GM23338 (cell line): Measurements from ENCODE around the gene ZBBX.

Source experiments
- CREB1 ChIP-seq: fragments of 250-450 bp; sonication (Bioruptor Pico); IDR thresholded peaks from 2 replicates; pipeline ENCODE4 v1.5.0; 2020; ENCODE audit warnings: low read depth, mild to moderate bottlenecking, moderate library complexity
- EZH2 ChIP-seq: fragments of 200-600 bp; sonication (generic); IDR thresholded peaks from one replicate; pipeline ENCODE4 v1.8.0; 2017; ENCODE audit warnings: antibody characterized with exemption, mild to moderate bottlenecking, low read depth; ENCODE audit not compliant: unreplicated experiment
- EZH2phosphoT487 ChIP-seq: fragments of 200-600 bp; sonication (generic); IDR thresholded peaks from one replicate; pipeline ENCODE4 v1.8.1; 2018; ENCODE audit warnings: antibody characterized with exemption; ENCODE audit not compliant: unreplicated experiment
- JUNB ChIP-seq: IDR thresholded peaks from one replicate; pipeline ENCODE4 v1.6.1; 2016; ENCODE audit warnings: antibody characterized with exemption; ENCODE audit not compliant: unreplicated experiment
- POLR2AphosphoS5 ChIP-seq: IDR thresholded peaks from 2 replicates; pipeline ENCODE4 v1.6.1; 2016; ENCODE audit warnings: antibody characterized with exemption, low read depth
- REST ChIP-seq: IDR thresholded peaks from one replicate; pipeline ENCODE4 v1.6.1; 2018; ENCODE audit warnings: antibody characterized with exemption; ENCODE audit not compliant: unreplicated experiment
- ZNF114 ChIP-seq: fragments of 250-450 bp; sonication (Bioruptor Pico); IDR thresholded peaks from 2 replicates; pipeline ENCODE4 v1.5.0; 2020; ENCODE audit warnings: mild to moderate bottlenecking, moderate library complexity
- TF ChIP-seq, protein P1 (sequence below), 2 experiments: fragments of 200-600 bp in 1 of 2; sonication (generic) in 1 of 2; conservative IDR thresholded peaks; 2 replicates each; pipeline versions ENCODE4 v1.5.1 to v1.6.1; 2016 to 2017; ENCODE audit warnings: antibody characterized with exemption in 2 of 2, low read depth in 2 of 2, mild to moderate bottlenecking in 2 of 2, moderate library complexity in 1 of 2
- TF ChIP-seq, protein P2 (sequence below): IDR thresholded peaks from 2 replicates; pipeline ENCODE4 v1.6.1; 2016; ENCODE audit warnings: antibody characterized with exemption

GRCh38 chr3:167203062-167203461 lies 177.0 kb downstream of the ZBBX start:
- TF ChIP-seq, protein P1, sequence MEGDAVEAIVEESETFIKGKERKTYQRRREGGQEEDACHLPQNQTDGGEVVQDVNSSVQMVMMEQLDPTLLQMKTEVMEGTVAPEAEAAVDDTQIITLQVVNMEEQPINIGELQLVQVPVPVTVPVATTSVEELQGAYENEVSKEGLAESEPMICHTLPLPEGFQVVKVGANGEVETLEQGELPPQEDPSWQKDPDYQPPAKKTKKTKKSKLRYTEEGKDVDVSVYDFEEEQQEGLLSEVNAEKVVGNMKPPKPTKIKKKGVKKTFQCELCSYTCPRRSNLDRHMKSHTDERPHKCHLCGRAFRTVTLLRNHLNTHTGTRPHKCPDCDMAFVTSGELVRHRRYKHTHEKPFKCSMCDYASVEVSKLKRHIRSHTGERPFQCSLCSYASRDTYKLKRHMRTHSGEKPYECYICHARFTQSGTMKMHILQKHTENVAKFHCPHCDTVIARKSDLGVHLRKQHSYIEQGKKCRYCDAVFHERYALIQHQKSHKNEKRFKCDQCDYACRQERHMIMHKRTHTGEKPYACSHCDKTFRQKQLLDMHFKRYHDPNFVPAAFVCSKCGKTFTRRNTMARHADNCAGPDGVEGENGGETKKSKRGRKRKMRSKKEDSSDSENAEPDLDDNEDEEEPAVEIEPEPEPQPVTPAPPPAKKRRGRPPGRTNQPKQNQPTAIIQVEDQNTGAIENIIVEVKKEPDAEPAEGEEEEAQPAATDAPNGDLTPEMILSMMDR (conservative IDR thresholded peaks at IDR 0.05; ENCODE audit: low read depth in 2 of 2): no peak
- TF ChIP-seq JUNB (no peak), EZH2 (no peak), POLR2AphosphoS5 (no peak), EZH2phosphoT487 (no peak), REST (no peak), CREB1 (CRISPR knock-in tag) (no peak), ZNF114 (CRISPR knock-in tag) (no peak)
- TF ChIP-seq, protein P2, sequence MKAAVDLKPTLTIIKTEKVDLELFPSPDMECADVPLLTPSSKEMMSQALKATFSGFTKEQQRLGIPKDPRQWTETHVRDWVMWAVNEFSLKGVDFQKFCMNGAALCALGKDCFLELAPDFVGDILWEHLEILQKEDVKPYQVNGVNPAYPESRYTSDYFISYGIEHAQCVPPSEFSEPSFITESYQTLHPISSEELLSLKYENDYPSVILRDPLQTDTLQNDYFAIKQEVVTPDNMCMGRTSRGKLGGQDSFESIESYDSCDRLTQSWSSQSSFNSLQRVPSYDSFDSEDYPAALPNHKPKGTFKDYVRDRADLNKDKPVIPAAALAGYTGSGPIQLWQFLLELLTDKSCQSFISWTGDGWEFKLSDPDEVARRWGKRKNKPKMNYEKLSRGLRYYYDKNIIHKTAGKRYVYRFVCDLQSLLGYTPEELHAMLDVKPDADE: no peak
